GM21717 (cell line): ENCODE data around the gene PIGZ.
"Not testable (repeated sequence)": the region's sequence is repeated elsewhere in the genome, so short reads cannot be mapped to it uniquely, and the experiment has no call there.

ENCODE experiments used
- ATAC-seq: cut with Tn5 transposase; IDR thresholded peaks from one replicate; pipeline ENCODE4 v1.9.1; 2021; ENCODE audit warnings: mild to moderate bottlenecking, moderate library complexity; ENCODE audit not compliant: unreplicated experiment

PIGZ gene

DNA sequence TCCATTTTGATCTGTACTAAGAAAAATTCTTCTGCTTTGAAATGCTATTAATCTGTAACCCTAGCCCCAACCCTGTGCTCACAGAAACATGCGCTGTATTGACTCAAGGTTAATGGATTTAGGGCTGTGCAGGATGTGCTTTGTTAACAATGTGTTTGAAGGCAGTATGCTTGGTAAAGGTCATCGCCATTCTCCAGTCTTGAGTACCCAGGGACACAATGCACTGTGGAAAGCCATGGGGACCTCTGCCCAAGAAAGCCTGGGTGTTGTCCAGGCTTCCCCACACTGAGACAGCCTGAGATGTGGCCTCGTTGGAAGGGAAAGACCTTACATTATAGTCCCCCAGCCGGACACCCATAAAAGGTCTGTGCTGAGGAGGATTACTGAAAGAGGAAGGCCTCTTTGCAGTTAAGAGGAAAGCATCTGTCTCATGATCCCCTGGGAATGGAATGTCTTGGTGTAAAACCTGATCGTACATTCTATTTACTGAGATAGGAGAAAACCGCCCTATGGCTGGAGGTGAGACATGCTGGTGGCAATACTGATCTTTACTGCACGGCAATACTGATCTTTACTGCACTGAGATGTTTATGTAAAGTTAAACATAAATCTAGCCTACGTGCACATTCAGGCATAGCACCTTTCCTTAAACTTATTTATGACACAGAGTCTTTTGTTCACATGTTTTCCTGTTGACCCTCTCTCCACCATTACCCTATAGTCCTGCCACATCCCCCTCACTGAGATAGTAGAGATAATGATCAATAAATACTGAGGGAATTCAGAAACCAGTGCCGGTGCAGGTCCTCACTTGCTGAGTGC lies 6.3 kb downstream of the PIGZ start:
- ATAC-seq = no peak

DNA sequence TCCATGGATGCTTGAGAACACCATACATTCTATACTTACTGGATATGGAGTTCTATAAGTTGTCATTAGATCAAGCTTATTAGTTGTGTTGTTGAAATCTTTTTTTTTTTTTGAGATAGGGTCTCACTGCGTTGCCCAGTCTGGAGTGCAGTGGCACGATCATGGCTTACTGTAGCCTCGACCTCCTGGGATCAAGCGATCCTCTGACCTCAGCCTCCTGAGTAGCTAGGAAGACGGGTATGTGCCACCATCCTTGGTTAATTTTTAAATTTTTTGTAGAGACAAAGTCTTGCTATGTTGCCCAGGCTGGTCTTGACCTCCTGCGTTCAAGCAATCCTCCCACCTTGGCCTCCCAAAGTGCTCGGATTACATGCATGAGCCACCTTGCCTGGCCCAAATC lies 13.8 kb downstream of the PIGZ start:
- ATAC-seq = no peak

DNA sequence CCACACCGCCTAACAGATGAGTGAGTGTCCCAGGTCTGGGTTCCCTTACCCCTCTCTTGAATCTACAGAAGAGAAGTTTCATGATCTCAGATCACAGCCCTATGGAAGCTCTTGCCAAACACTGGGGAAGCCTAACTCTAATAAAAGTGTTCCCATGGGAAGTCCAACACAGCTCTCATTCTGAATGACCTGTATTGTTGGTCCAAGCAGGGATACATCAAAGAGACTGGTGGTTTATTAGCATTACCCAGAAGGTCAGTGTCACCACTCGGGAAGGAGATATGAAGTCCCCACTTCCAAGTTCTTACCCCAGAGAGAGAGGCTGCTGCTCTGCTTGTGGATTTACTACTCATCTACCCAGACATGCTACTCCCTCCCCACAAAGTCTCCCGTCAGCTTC lies 17.3 kb downstream of the PIGZ start:
- no peak for ATAC-seq

DNA sequence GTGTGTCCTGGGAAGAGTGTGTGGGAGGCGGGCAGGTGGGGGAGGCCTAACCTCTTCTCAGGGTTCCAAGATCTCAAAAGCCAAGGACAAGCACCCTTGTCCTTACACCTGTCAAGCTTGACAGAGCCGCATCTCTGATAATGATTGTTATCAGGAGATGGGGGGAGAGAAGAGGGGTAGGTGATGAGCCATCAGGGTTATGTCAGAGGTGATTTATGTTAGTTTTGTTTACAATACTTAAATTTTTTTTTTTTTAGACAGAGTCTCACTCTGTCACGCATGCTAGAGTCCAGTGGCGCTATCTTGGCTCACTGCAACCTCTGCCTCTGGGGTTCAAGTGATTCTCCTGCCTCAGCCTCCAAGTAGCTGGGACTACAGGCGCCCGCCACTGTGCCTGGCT lies 18.9 kb downstream of the PIGZ start:
- no peak for ATAC-seq

DNA sequence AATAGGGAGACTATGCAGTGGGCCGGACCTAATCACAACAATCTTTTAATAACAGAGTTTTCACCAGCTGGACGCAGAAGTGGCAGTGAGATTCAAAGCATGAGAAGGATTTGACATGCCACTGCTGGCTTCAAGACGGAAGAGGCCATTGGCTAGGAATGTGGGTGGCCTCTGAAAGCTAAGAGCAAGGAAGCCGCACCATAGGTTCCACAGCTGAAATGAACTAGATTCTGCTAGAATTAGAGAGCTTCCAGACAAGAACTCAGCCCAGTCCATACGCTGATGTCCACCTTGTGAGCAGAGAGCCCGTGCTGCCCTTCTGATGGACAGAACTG lies 19.4 kb downstream of the PIGZ start:
- no peak for ATAC-seq

DNA sequence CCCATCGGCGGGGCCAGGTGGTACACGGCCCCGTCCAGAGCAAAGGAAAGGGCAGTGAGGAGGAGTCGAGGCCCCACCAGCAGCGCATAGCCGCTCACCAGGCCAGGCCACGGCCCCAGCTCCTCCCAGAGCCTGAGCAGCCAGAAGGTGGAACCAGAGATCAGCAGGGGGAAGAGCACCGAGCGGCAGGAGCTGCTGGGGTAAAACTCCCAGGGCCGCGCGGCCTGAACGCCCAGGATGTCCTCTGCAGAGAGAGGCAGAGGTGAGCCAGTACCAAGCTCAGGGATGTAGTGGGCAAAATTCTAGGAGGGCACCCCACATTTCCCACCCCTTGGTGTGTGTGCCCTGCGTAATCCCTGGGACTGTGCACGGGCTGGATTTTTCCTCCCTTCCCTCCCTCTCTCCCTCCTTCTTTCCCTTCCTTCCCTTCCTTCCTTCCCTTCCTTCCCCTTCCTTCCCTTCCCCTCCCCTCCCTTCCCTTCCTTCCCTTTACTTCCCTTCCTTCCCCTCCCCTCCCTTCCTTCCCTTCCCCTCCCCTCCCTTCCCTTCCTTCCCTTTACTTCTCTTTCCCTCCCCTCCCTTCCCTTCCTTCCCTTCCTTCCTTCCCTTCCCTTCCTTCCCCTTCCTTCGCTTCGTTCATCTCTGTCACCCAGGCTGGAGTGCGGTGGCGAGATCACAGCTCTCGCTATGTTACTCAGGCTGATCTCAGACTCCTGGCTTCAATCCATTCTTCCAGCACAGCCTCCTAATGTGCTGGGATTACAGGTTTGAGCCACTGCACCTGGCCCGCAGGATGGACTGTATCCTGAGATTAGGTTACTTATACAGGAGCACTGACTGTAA lies 20.0 kb downstream of the PIGZ start:
- ATAC-seq = no peak

DNA sequence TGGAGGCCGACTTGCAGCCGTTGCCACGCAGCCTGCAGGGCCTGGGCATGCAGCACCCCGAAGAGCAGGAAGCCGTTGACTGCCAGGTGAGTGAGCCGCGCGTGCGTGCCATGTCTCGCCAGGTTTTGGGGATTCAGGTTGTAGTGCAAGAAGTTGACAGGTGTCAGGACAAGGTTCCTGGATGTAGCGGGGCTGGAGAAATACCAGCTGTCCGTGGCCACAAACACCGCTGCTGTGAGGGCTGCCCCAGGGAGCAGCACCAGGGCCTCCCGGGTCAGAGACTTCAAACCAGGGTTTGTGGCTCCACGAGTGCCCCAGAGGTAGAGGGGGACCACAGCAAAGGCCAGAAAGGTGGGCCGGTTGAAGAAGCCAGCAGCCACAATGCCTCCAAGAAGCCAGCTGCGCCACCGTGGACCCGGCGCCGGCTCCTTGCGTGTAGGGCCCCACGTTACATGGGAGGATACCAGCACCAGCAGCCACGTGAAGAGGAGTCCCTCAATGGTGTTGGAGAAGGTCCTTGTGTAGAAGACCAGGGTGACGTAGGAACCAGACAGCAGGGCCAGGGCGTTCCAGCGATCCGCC lies 20.7 kb downstream of the PIGZ start:
- ATAC-seq = no peak

DNA sequence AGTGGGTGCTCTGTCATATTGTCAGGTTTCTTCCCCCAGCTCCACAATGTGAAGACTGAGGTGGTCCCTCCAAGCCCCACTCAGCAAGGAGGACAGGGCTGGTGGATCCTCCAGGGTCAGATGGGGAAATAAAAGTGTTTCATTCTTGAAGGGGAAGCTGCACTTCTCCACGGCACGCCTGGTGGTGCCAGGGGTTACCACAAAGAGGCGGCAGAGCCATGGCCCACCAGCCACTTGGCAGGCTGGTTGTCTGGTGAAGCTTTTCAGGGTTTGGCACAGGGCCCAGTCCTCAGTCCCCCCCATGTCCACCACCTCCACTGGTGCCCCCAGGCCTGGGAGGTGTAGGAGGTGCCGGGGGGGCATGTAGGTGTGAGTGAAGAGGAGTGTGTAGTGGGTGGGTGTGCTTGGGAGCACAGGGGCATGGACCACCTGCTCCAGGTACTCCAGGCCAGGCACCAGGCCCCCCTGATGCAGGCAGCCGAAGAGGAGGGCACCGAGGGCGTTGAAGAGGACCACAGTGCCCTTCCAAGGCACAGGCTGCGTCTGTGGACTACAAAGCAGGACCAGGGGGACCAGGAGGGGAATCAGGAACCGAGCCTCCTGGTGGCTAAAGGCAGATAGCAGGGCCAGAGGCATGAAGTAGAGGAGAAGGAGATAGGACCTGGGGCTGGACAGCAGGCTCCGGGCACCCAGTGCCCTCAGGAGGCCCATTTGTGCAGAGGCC lies 21.3 kb downstream of the PIGZ start:
- ATAC-seq = no peak

DNA sequence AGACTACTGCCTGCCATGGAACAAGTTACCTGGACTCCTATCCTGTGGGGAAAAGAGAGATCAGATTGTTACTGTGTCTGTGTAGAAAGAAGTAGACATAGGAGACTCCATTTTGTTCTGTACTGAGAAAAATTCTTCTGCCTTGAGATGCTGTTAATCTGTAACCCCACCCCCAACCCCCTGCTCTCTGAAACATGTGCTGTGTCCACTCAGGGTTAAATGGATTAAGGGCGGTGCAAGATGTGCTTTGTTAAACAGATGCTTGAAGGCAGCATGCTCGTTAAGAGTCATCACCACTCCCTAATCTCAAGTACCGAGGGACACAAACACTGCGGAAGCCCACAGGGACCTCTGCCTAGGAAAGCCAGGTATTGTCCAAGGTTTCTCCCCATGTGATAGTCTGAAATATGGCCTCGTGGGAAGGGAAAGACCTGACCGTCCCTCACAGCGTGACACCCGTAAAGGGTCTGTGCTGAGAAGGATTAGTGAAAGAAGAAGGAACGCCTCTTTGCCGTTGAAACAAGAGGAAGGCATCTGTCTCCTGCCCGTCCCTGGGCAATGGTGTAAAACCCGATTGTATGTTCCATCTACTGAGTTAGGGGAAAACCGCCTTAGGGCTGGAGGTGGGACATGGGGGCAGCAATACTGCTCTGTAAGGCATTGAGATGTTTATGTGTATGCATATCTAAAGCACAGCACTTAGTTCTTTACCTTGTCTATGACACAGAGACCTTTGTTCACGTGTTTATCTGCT lies 24.4 kb downstream of the PIGZ start:
- ATAC-seq = not testable (repeated sequence)

DNA sequence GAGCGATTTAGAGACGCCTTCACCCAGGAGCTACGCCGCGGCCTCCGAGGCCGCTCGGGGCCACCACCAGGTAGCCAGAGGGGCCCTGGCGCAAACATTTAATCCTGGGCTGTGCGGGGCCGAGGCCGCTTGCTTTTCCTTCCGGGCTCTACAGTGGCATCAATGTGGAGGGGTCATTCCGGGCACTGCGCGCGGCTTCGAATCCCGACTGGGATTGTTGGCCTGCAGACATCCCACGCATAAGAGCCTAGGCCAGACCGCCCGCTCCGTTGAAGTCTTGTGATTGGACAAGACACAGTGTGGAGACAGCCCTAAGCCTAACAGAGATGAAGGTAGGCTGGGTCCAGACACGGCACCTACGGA lies 25.7 kb downstream of the PIGZ start:
- no peak for ATAC-seq

DNA sequence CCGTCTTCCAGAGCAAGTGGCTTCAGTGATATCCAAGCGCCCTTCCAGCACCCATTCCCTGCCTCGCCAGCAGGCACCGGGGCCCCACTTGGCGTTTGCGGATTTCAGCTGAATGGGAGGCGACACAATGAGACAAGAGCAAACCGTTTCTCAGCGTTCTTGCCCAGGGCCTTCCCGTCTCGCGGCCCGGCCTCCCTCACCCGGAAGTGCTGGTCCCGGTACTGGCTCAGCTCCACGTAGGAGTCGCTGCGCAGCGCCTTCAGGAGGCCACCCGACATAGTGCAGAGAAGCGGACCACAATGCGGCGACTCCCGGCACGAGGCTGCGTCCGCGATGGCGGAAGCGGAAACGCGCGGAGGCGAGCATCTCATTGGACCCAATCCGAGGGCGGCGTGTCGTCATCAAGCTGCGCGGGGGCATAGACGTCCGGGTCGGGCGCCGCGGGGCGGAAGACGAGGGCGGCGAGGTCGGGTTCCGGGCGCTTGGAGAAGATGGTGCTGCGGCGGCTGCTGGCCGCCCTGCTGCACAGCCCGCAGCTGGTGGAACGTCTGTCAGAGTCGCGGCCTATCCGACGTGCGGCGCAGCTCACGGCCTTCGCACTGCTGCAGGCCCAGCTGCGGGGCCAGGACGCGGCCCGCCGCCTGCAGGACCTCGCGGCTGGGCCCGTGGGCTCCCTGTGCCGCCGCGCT lies 26.3 kb downstream of the PIGZ start, which contains the start of gene NCBP2:
Gene NCBP2 (minus strand): TSS at position 303 of the 689 bp plus-strand sequence. CDS start 25 bp downstream, at position 278.
- peak; percentile 91 for ATAC-seq

DNA sequence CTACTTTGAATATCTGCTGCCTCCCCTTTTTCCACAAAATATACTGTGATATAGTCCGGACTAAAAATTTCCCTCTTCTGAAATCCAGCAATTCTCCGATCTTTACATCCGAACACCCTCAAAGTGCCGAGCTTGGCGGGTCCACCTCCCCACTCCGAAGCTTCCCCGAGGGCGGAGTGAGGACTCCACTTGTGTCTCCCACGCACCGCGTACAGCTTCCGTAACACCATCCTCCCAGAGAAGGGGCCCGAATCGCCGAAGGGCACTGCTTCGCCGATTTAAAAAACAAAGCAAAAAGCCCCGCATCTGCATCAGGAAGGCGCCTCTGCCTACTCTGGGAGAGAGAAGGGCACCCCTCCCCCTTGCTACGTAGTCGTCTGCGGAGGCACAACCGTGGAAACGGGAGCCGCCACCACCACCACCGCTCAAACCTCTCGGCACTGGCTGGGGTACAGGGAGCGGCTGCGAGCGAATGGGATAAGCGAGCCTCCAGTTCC lies 26.9 kb downstream of the PIGZ start:
- ATAC-seq = peak; percentile 37

DNA sequence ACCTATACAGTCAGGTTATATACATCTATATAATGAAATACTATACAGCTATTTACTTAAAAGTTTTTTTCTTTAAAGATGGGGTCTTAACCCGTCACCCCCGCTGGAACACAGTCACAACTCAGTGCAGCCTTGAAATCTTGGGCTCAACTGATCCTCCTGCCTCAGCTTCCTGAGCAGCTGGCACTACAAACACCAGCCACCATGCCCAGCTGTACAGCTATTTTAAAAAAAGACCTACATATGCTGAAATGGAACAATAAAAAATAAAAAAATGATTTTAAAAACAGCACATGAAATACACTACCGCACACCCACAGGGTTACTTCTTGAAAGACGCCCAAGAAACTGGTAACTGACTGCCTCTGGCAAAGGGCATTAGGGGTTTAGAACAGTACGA lies 30.1 kb downstream of the PIGZ start:
- no peak for ATAC-seq

DNA sequence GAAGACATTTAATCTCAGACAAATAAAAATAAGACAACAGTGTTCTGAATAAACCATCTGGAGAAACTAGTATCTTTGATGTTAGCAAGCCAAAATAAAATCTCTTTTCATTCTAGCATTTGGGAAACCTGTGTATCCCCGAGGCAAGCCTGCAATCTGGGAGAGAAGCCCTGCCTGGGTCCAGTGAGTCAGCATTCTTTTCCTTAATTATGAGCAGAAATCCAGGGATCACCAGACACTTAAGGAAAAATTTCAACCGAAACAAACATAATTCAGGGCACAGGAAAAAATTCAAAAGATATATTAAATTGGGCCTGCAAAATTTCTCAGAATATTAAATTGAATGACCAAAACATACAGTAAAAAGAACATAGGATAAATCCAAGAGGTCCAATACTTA lies 30.5 kb downstream of the PIGZ start:
- no peak for ATAC-seq

DNA sequence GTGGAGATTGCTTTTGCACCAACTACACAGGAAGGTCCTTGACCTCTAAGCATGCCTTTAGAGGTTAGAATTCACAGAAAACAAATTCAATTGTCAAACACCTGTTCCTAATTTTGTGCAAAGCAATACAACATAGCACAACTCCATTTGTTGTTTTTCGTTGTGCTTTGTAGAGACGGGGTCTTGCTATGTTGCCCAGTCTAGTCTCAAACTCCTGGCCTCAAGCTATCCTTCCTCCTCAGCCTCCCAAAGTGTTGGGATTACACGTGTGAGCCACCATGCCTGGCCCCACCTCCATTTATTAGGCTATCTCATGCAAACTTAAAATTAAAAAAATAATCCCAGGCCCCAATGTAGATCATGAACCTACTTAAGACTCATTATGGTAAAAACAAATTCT lies 32.3 kb downstream of the PIGZ start:
- ATAC-seq = no peak

DNA sequence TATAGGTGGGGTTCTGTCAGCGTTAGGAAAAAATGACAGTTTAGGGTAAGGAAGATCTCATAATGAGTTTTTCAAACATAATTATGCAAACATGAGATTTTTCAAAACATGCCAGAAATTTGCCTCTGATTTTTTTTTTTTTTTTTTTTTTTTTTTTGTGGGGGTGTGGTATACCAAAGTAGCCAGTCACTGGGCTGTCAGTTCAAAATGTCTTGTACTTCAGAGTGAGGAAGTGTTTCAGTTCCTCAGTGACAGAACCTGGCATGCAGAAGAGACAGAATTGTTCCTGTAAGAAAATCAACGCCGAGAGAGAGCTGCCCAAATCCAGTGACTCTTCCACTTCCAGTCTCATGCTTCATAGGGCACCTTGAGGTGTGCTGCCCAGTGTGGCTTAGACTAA lies 36.0 kb downstream of the PIGZ start:
- no peak for ATAC-seq

DNA sequence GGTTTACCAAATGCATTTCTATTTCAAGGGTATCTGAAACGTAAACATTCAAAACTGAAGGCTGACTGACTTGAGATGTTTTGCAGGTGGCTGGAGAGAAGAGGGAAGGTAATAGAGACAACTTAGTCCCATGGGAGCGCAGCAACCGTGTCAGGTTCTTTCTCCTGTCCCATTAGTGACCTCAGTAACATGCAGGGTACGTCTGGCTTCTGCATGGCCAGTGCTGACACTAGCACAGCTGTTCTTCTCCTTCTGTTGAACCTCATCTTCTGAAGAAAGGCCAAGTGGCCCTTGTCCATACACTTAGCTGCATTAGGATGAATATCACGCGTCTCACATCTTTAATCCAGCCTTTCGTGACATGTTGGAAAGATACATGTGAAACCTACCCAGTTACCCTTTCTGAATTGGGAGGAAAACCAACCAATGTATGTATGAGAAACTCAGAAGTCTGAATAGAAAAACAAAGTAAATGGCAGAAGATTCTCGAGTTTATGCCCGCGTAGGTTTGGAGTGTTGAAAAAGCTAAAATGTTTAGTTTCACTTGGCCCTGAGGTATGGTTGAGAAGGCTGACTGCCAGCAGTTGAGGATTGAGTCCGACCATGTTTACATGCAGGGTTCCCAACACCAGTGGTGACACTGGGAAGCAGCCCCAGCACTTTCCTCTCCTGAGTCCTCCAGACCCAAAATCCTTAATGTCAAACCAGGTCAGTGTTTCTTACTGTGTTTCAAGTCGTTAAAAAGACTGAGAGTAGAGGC lies 36.6 kb downstream of the PIGZ start:
- no peak for ATAC-seq

DNA sequence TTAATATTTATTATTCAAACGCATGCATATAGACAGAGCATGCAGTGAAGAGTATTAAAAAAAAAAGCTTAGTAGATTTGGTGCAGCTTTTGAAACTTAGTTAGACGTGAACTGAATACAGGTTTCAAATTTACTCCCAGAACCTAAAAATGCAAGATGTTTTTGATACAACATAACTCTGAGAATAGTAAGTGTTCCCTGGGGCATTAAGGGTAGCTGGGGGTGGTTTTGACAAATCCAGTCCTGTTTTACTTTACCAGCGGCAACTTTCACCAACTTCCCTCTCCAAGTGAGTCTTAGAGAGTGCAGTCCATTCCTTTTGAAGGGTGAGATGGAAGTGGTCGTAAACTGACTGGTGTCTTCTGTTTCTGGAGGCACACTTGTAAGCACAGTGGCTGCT lies 37.5 kb downstream of the PIGZ start:
- ATAC-seq = no peak
